HepG2 (cell line): ENCODE measurements around the gene CKS1B. TPM values are rescaled to one million over a fixed set of nuclear protein-coding genes. Genes with fewer than 3 reads are reported as not detected.
"Not testable (repeated sequence)": the region's sequence is repeated elsewhere in the genome, so short reads cannot be mapped to it uniquely, and the experiment has no call there.

Experiments
- ATAC-seq: fragments of 200-7000 bp; cut with Tn5 transposase; 3 replicates; pipeline ENCODE4 v1.9.1; 2020; ENCODE audit warnings: mild to moderate bottlenecking, moderate library complexity
- BruUV-seq: library from RNA; stranded (reverse); fragments of 400-500 nt; replicated peaks from 2 replicates; lab custom pipeline; 2021; lab: Mats Ljungman, UMichigan
- CTCF ChIA-PET: fragments of 300-600 bp; formaldehyde crosslinking; extraction: SDS; loops from one replicate; lab custom pipeline; 2021; ENCODE audit warnings: low total read pairs, inconsistent platforms, low intra/inter-chr PET ratio; lab: Yijun Ruan, JAX
- POLR2A ChIA-PET: fragments of 350-600 bp; sonication (Branson Sonifier 250); formaldehyde crosslinking; loops from one replicate; lab custom pipeline; 2020; ENCODE audit warnings: antibody characterized with exemption, inconsistent platforms; lab: Yijun Ruan, JAX
- DNase-seq: peaks from one replicate; pipeline ENCODE4 v3.0.0-alpha.2; 2015; ENCODE audit warnings: low spot score
- FAIRE-seq: peaks from 3 replicates; lab custom pipeline; 2011; peaks lifted over from hg19 to GRCh38; lab: Jason Lieb, UNC
- H2AFZ ChIP-seq: one replicate; pipeline ENCODE4 v1.6.1; 2011; ENCODE audit warnings: low read length, inconsistent platforms
- H3K27ac ChIP-seq: fragments of 300-600 bp; 3 replicates; pipeline ENCODE4 v1.8.0; 2011; ENCODE audit warnings: mixed run types, mild to moderate bottlenecking, mixed read lengths, low read length, inconsistent platforms; ENCODE audit not compliant: insufficient read depth; ENCODE audit errors: extremely low read length
- H3K27me3 ChIP-seq, 2 experiments: fragments of 200-600 bp in 1 of 2; 2 replicates in 1 of 2; 3 replicates in 1 of 2; pipeline versions ENCODE4 v1.6.0 to v1.8.0; 2011; ENCODE audit warnings: low read length in 2 of 2, mild to moderate bottlenecking in 2 of 2, moderate library complexity in 2 of 2, inconsistent platforms in 1 of 2; ENCODE audit not compliant: insufficient read depth in 2 of 2, control insufficient read depth in 1 of 2
- H3K36me3 ChIP-seq, 2 experiments: fragments of 200-600 bp in 1 of 2; replicated peaks in 1 of 2; 2 replicates in 1 of 2; 3 replicates in 1 of 2; pipeline versions ENCODE4 v1.5.1 to v1.8.0; 2011; ENCODE audit warnings: low read length in 2 of 2, inconsistent platforms in 1 of 2; ENCODE audit not compliant: insufficient read depth in 2 of 2, control insufficient read depth in 1 of 2
- H3K4me1 ChIP-seq: 2 replicates; pipeline ENCODE4 v1.5.1; 2012; ENCODE audit warnings: low read length, inconsistent platforms; ENCODE audit not compliant: insufficient read depth
- H3K4me2 ChIP-seq: 2 replicates; pipeline ENCODE4 v1.6.0; 2011; ENCODE audit warnings: low read depth, low read length, inconsistent platforms
- H3K4me3 ChIP-seq, 3 experiments: fragments of 200-600 bp in 1 of 3; sonication (generic), shearing (Covaris generic) in 1 of 3; replicated peaks in 1 of 3; 2 replicates each; pipeline ENCODE4 v1.5.1; 2011 to 2016; ENCODE audit warnings: low read length in 3 of 3, inconsistent platforms in 2 of 3, low read depth in 2 of 3, mild to moderate bottlenecking in 2 of 3, control low read depth in 1 of 3, mixed read lengths in 1 of 3; ENCODE audit not compliant: insufficient read depth in 1 of 3
- H3K79me2 ChIP-seq: one replicate; pipeline ENCODE4 v1.6.1; 2011; ENCODE audit warnings: low read length, inconsistent platforms; ENCODE audit not compliant: insufficient read depth
- H3K9ac ChIP-seq: 2 replicates; pipeline ENCODE4 v1.6.0; 2011; ENCODE audit warnings: mild to moderate bottlenecking, low read depth, low read length, inconsistent platforms; ENCODE audit not compliant: insufficient read depth
- H3K9me3 ChIP-seq: 2 replicates; pipeline ENCODE4 v1.5.1; 2012; ENCODE audit warnings: mild to moderate bottlenecking, low read length
- H4K20me1 ChIP-seq: 2 replicates; pipeline ENCODE4 v1.6.0; 2011; ENCODE audit warnings: inconsistent platforms, mild to moderate bottlenecking, low read length, moderate library complexity; ENCODE audit not compliant: insufficient read depth
- SRY ChIP-seq: sonication (generic); formaldehyde crosslinking; IDR thresholded peaks from 2 replicates; pipeline ENCODE4 v1.8.0; 2022; ENCODE audit warnings: mild to moderate bottlenecking, missing genetic modification reagents
- ZNF567 ChIP-seq: sonication (generic); formaldehyde crosslinking; IDR thresholded peaks from 2 replicates; pipeline ENCODE4 v1.8.1; 2023; ENCODE audit warnings: mild to moderate bottlenecking, missing genetic modification reagents, borderline replicate concordance
- WGBS: methylation state at CpG from one replicate; pipeline ENCODE4 v1.1.6; 2017; ENCODE audit warnings: low lambda C conversion rate; 5-methylcytosine and 5-hydroxymethylcytosine counted together
- in situ Hi-C: cut with HindIII; loops from 2 replicates; pipeline ENCODE4 v1.10.0; 2017; ENCODE audit warnings: low pct_unique_long_range_greater_than_20kb; ENCODE audit not compliant: extremely low pct_ligation_motif_present
- intact Hi-C: fragments of 100-400 bp; cut with micrococcal nuclease; formaldehyde crosslinking; loops from one replicate; pipeline ENCODE4 v1.10.0; 2022; ENCODE audit not compliant: unreplicated experiment
- polyA plus RNA-seq, 8 experiments: library from polyadenylated mRNA; depleted of rRNA in 3 of 8; stranded (reverse) in 7 of 8; unstranded in 1 of 8; fragments of >200 nt; fragmentation: Illumina TruSeq in 4 of 8; extraction: Trizol in 4 of 8; gene quantifications; 2 replicates each; pipeline versions ENCODE4 v1.2.1 to v1.2.3, GENCODE V29; 2011 to 2016; ENCODE audit warnings: low read depth in 4 of 8, missing spikeins in 1 of 8, mixed read lengths in 1 of 8; ENCODE audit not compliant: insufficient read depth in 1 of 8
- total RNA-seq, 5 experiments: library from RNA; depleted of rRNA; stranded (reverse); fragments of >200 nt; fragmentation: Illumina TruSeq; extraction: Trizol; gene quantifications; 2 replicates each; pipeline ENCODE4 v1.2.3, GENCODE V29; 2016; ENCODE audit warnings: low read depth in 1 of 5

CKS1B gene
- total and polyA plus RNA-seq, 2 of the 13 experiments (the other 11 are each of a cell fraction or from before 2014, with no cell fraction given), result 217 to 222 TPM

DNA sequence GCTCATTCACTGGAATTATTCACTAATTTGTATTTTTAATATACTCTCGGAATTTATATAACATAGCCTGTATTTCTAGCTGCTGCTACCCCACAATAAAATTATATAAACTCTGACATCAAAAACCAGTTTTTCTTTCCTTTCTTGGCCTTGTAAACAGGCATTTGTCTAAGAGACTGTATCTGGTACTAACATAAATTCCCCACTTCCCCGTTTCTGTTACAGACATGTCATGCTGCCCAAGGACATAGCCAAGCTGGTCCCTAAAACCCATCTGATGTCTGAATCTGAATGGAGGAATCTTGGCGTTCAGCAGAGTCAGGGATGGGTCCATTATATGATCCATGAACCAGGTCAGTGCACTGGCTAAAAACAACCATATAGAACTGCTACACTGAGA is 3.3 kb downstream of the CKS1B start:
- WGBS, result 85% methylated on average over 3 of the region's 3 CpGs
- peaks cover 48% of the 10 kb centered on the region for H3K79me2 ChIP-seq
- H3K27me3 ChIP-seq, H3K4me2 ChIP-seq, ATAC-seq, H2AFZ ChIP-seq, H3K9ac ChIP-seq, CTCF ChIA-PET, H3K9me3 ChIP-seq, intact Hi-C loops, H3K4me3 ChIP-seq, H4K20me1 ChIP-seq, DNase-seq, H3K27ac ChIP-seq, FAIRE-seq, in situ Hi-C loops, BruUV-seq: not testable (repeated sequence)
- H3K36me3 ChIP-seq, result peaks cover 2 to 18% of the 10 kb centered on the region in 2 experiments
- POLR2A ChIA-PET, result interaction anchor here (1.4 kb wide), 1 partner anchor 40 kb away, joined by 3 read pairs; no protein-coding TSS in a partner anchor
- H3K4me1 ChIP-seq, result peaks cover 33% of the 10 kb centered on the region

DNA sequence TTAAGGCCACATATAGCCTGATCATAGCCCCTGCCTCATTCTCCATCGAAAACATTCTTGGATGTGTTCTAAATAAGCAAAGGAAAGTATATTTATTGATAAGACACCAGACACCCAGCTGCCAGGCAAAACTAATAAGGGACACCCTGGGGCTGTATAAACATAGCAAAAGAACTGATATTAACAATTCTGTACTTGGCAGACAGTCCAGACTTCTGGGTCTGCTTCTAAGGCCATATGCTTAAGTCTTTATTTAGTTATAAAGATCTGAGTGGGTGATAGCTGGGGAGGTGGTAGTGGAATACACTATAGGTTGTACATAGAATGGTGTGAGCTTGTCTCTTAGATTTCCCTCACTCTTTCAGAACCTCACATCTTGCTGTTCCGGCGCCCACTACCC is 3.9 kb downstream of the CKS1B start:
- no peak overlapping the region for H3K27ac ChIP-seq
- peaks cover 50% of the 10 kb centered on the region for H3K79me2 ChIP-seq
- no peak overlapping the region for H3K9ac ChIP-seq
- H3K4me2 ChIP-seq, result no peak overlapping the region
- ATAC-seq (no peak), DNase-seq (no peak), FAIRE-seq (no peak)
- peaks cover 29% of the 10 kb centered on the region for H3K4me1 ChIP-seq
- no peak overlapping the region for H3K4me3 ChIP-seq
- H4K20me1 ChIP-seq, result no peaks in the 10 kb centered on the region
- 97% methylated on average over 3 of the region's 3 CpGs for WGBS
- H3K36me3 ChIP-seq, result peaks cover 2 to 18% of the 10 kb centered on the region in 2 experiments
- no peaks in the 10 kb centered on the region for H3K9me3 ChIP-seq
- no peaks in the 10 kb centered on the region; a peak in 1 of 5 replicates for H3K27me3 ChIP-seq
- ChIA-PET CTCF (no interaction called here), POLR2A (no interaction called here)
- no peak overlapping the region for H2AFZ ChIP-seq
- BruUV-seq, result no TSS peak
- in situ Hi-C loops (no loop called here), intact Hi-C loops (no loop called here)
- TF ChIP-seq ZNF567 (CRISPR knock-in tag) (no peak), SRY (CRISPR knock-in tag) (no peak)
